ENCODE data around the gene LMBRD1. TPM values are rescaled to one million over a fixed set of nuclear protein-coding genes. Genes with fewer than 3 reads are reported as not detected.

Gene LMBRD1
- total RNA-seq, 1 experiment from 2014 or later = 17.0 TPM

GRCh38 chr6:69673298-69673697 lies 123.5 kb downstream of the LMBRD1 start:
- no CpG with 5 or more reads among the region's 2 CpGs for WGBS (ENCODE audit: extremely low coverage, insufficient read length, low lambda C conversion rate)
- no peak overlapping the region for H3T11ph ChIP-seq (ENCODE audit: low read length)
- Mint-ChIP-seq H3K4me3 (no peak overlapping the region), H3K9me3 (no peaks in the 10 kb centered on the region), H3K4me1 (no peaks in the 10 kb centered on the region), H3K27me3 (ENCODE audit: low read depth) (no peaks in the 10 kb centered on the region), H3K36me3 (ENCODE audit: insufficient read depth in 1 of 3, low read depth in 3 of 3) (peaks cover 3 to 8% (median 7%) of the 10 kb centered on the region in 3 experiments; a peak in 5 of 7 replicates), H3K27ac (no peak overlapping the region; a peak in 1 of 7 replicates)
- no peaks in the 10 kb centered on the region for H3K9me3 ChIP-seq (ENCODE audit: control insufficient read depth, low read depth, low read length)
- TF ChIP-seq CTCF (conservative IDR thresholded peaks at IDR 0.05) = no peak
- no peaks in the 10 kb centered on the region for H3K4me1 ChIP-seq (ENCODE audit: insufficient read depth, low read length)
- no peaks in the 10 kb centered on the region for H3K23me2 ChIP-seq (ENCODE audit: insufficient read length, low read depth, low read length, poor library complexity, severe bottlenecking)
- no peak for DNase-seq
- no peak overlapping the region for H3K23ac ChIP-seq (ENCODE audit: insufficient read length, low read depth, low read length)
- H2BK120ac ChIP-seq (ENCODE audit: low read depth, low read length, poor library complexity, severe bottlenecking) = no peak overlapping the region
- H2BK5ac ChIP-seq (ENCODE audit: insufficient read length, low read length) = no peak overlapping the region
- no peak overlapping the region for H4K91ac ChIP-seq (ENCODE audit: insufficient read length, low read depth, low read length)
- H3K56ac ChIP-seq (ENCODE audit: insufficient read length, low read depth, low read length) = no peak overlapping the region
- H3K14ac ChIP-seq (ENCODE audit: insufficient read depth, low read length) = no peak overlapping the region
- no peaks in the 10 kb centered on the region for H4K20me1 ChIP-seq (ENCODE audit: control insufficient read depth, insufficient read depth, insufficient read length)
- H2AFZ ChIP-seq (ENCODE audit: low read length) = no peak overlapping the region
- no peaks in the 10 kb centered on the region for H3K79me1 ChIP-seq (ENCODE audit: insufficient read depth, low read depth, low read length, poor library complexity, severe bottlenecking)
- H3K79me2 ChIP-seq (ENCODE audit: insufficient read depth, low read length) = no peaks in the 10 kb centered on the region
- H2BK20ac ChIP-seq (ENCODE audit: low read depth, low read length, poor library complexity, severe bottlenecking) = no peak overlapping the region
- no peak overlapping the region for H2BK12ac ChIP-seq (ENCODE audit: insufficient read length, low read depth, low read length)
- H3K4me2 ChIP-seq (ENCODE audit: insufficient read depth, insufficient read length, low read length) = no peak overlapping the region
- no peak overlapping the region for H3K27ac ChIP-seq (ENCODE audit: insufficient read length, low read depth, low read length)
- no peak overlapping the region for H4K8ac ChIP-seq (replicated peaks; ENCODE audit: insufficient read length, low read depth, low read length)
- no peak overlapping the region for H3K18ac ChIP-seq (ENCODE audit: insufficient read length, low read depth, low read length)
- no peak overlapping the region for H2BK15ac ChIP-seq (ENCODE audit: low read depth, low read length)
- H3K4ac ChIP-seq (ENCODE audit: low read depth, low read length) = no peak overlapping the region
- H4K5ac ChIP-seq (ENCODE audit: insufficient read length, low read depth, low read length) = no peak overlapping the region
- no peak overlapping the region for H3K9ac ChIP-seq (ENCODE audit: extremely low read depth, insufficient read length, low read length)
- H3K27me3 ChIP-seq (ENCODE audit: insufficient read depth, low read length) = no peaks in the 10 kb centered on the region
- H2AK5ac ChIP-seq (ENCODE audit: insufficient read length, low read length) = no peak overlapping the region

Measured in H9 (cell line).